Subcutaneous adipose tissue (tissue), 4 donors: ENCODE results near the gene CNTN4. TPM values are rescaled to one million over a fixed set of nuclear protein-coding genes. Genes with fewer than 3 reads are reported as not detected.

Source experiments
- total RNA-seq, 4 donors: library from RNA; depleted of rRNA; stranded (reverse); fragments of >200 nt; gene quantifications; one replicate each; pipeline ENCODE4 v1.1.0, GENCODE V29; 2016
- TF ChIP-seq, protein P1 (sequence below): fragments of 450-650 bp; IDR thresholded peaks from one replicate; pipeline ENCODE4 v1.5.1; 2016; ENCODE audit warnings: low read depth, mild to moderate bottlenecking, control low read depth, antibody characterized with exemption, moderate library complexity

The CNTN4 gene
- total RNA-seq, 4 donors from 2014 or later, result 4.2 to 10.5 (median 4.6) TPM

DNA sequence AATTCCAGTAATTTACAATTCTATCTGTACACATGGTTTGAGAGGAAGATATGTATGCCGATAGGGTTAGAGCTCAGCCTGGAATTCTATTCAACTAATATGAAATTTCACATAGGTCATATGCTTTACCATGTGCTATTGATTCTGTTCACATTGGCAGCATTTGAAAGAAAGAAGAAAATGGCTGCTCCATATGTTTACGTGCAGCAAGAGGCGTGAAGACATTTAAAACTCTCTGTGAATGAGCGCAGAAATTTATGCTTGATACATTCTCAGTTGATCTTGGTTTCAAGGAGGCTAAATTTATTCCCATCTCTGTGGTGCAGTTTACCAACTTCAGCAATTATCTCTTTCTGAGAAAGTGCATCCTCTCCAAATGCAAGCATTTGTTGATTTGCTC is 478.9 kb downstream of the CNTN4 start:
- TF ChIP-seq, protein P1, sequence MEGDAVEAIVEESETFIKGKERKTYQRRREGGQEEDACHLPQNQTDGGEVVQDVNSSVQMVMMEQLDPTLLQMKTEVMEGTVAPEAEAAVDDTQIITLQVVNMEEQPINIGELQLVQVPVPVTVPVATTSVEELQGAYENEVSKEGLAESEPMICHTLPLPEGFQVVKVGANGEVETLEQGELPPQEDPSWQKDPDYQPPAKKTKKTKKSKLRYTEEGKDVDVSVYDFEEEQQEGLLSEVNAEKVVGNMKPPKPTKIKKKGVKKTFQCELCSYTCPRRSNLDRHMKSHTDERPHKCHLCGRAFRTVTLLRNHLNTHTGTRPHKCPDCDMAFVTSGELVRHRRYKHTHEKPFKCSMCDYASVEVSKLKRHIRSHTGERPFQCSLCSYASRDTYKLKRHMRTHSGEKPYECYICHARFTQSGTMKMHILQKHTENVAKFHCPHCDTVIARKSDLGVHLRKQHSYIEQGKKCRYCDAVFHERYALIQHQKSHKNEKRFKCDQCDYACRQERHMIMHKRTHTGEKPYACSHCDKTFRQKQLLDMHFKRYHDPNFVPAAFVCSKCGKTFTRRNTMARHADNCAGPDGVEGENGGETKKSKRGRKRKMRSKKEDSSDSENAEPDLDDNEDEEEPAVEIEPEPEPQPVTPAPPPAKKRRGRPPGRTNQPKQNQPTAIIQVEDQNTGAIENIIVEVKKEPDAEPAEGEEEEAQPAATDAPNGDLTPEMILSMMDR, result no peak

DNA sequence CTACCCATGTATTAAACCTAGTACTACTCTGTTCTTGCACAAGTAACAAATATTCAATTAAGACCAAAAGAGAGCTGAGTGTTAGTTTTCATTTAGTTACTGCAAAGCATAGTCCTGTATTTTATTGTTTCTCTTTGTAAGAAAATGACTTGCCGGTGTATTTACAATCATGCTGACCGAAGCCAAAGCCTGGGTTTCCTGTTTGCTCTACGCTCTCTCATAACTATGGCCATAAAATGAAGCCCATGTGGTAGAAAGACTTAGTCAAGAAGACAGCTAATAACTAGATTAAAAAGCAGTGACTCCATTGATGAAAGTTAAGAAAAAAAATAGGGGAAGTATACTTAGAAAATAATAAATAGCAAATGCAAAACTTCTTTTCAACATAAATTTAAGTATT is 479.9 kb downstream of the CNTN4 start:
- TF ChIP-seq, protein P1, result no peak

DNA sequence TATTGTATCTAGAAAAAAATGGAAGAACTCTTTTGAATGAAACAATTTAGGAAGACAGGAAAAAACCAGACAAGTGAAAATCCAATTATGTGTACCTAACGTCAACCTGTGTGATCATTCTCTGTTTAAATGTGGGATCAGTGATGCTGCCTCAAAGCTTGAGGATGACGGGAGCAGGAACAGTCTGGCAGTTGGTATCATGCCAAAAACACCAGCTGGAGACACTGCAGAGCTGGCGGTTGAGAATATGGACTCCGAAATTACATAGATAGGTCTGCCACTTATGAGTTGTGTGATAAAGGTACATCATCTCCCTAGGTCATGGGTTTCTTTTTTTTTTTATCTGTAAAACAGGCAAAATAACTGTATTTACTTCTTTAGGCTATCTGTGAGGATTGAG is 480.5 kb downstream of the CNTN4 start:
- TF ChIP-seq, protein P1, result no peak

DNA sequence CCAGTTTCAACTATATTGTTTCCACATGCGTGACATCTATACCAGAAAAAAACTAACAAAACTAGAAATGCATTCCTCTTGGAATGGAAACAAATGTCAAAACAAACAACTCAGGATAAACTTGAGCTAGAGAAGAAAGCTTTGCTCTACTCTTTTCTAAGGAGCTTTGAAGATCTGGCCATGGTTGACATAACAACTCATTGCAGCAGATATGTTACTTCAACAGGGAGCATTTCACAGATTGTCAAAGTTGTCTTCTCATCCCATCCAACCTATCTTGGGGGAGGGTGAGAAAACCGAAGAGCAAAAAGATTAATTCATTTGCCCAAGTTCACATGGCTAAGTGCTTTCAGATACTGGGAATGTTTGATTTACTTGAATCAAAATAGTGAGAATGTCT is 484.4 kb downstream of the CNTN4 start:
- TF ChIP-seq, protein P1, result no peak

DNA sequence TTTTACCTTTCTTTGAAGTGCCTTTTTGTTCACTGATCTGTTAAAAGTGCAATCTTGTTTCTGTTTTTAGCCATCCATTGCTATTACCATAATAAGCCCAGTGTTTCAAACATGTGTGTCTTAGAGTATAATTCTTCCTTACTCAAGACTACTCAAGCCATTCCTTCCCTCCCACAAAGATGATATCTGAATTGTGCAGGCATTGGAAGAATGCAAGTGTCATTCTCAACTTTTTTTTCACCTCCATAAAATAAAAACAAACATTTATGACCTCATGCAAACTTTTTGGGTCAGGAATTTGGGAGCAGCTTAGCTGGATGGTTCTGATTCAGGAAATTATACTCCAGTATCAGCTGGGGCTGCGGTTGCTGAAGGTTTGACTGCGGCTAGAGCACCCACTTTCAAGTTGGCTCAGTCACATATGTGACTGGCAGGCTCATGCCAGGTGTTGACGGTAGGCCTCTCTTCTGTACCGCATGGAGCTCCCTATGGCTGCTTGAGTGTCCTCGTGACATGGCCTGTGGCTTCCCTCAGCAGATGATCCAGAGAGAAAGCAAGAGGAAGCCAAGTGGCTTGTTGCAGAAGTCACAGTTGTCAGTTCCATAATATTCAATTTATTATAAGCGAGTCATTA is 490.8 kb downstream of the CNTN4 start:
- TF ChIP-seq, protein P1, result no peak

DNA sequence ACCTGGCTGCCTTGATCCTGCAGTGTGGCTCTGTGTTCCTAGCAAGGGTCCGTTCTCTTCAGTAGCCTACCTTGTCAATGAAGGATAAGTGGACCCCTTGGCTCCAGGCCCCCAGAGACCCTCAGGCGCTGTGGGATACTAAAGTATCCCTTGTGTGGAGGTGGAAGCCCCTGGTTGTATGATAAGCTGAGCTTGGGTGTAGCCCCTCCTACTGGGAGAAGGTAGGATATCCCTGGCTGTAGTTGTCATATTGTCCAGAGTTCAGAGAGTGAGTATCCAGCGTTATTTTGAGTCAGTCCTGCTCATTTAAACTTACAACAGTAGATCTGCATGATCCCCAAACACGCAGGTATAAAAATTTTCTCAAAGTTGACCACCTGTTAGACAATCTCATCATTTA is 496.8 kb downstream of the CNTN4 start:
- TF ChIP-seq, protein P1, result no peak

DNA sequence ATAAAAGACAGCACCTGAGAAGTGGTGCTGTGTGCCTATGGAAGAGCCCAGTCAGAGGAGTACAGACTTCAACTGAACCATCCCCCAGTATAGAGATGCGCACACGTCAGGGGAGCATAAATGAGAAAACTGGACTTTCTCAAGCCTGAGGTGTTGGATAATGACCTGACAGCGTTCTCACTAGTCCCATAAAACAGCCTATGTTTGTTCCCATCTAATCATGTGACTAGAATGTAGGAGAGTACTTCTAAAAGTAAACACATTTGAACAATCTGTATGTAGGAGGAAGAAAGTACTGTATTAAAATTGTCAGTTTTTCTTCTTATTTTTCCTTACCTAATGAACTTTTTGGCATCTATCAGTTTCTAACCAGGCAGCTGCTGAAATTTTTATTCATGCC is 498.9 kb downstream of the CNTN4 start:
- TF ChIP-seq, protein P1, result no peak
